Regular cardiac myocyte (primary cell): ENCODE measurements around the gene FOXI2. TPM values are rescaled to one million over a fixed set of nuclear protein-coding genes. Genes with fewer than 3 reads are reported as not detected.

ENCODE experiments used
- total RNA-seq: library from RNA; depleted of rRNA; stranded (reverse); fragments of >200 nt; gene quantifications from 2 replicates; pipeline ENCODE4 v1.2.3, GENCODE V29; 2014

The FOXI2 gene
- not detected in 2 replicates for total RNA-seq

GRCh38 chr10:127736915-127737562 is at the start of gene FOXI2:
Gene FOXI2 (plus strand): TSS chr10:127737185. CDS start chr10:127737274, 89 bp downstream.

Other genes with a start within 250 kb of the FOXI2 start
- not detected in 2 replicates for gene NPS, start 187.9 kb upstream of the FOXI2 start, total RNA-seq
- not detected in 2 replicates for gene CLRN3, start 155.8 kb downstream of the FOXI2 start, total RNA-seq
- gene PTPRE, start 169.9 kb downstream of the FOXI2 start, total RNA-seq: 1.7 and 3.9 TPM in 2 replicates